Measurements from ENCODE around the gene CTF1.
A peak's percentile ranks its signal among the peaks of the same experiment; 100 is the strongest.
"Not testable (repeated sequence)": the region's sequence is repeated elsewhere in the genome, so short reads cannot be mapped to it uniquely, and the experiment has no call there.

CTF1 gene, protein sequence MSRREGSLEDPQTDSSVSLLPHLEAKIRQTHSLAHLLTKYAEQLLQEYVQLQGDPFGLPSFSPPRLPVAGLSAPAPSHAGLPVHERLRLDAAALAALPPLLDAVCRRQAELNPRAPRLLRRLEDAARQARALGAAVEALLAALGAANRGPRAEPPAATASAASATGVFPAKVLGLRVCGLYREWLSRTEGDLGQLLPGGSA

DNA sequence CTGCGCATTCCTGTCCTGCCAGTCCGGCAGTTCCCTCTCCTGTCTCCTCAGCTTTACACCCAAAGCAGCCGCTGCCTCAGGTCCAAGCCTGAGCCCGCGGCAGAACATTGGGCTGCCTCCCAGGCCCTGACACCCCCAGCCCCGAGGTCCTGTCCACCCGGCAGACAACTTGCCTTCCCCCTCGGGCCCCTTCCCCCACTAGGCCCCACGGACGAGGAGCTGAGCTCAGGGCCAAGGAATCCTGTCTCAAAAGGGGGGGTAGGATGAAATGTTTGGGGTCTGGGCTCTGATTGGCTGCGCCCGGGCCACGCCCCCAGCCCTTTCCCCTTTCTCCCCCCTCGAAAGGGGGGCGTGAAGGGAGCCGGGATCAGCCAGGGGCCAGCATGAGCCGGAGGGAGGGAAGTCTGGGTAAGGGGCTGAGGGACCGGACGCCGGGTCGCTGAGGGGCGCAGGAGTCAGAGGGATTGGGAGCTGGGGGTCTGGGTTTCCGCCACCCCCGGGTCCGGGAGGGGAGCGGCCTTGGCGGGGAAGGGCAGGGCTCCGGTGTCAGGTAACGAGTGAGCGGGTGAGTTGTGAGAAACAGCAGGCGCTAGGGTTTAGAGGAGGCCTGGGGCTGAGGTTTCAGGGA is at the start of gene CTF1:
TSS of gene CTF1 (plus strand) at position 354 of the 628 bp plus-strand sequence. CDS start at position 384, 30 bp downstream.
- DNase-seq (ENCODE audit: low read depth), result no peak

DNA sequence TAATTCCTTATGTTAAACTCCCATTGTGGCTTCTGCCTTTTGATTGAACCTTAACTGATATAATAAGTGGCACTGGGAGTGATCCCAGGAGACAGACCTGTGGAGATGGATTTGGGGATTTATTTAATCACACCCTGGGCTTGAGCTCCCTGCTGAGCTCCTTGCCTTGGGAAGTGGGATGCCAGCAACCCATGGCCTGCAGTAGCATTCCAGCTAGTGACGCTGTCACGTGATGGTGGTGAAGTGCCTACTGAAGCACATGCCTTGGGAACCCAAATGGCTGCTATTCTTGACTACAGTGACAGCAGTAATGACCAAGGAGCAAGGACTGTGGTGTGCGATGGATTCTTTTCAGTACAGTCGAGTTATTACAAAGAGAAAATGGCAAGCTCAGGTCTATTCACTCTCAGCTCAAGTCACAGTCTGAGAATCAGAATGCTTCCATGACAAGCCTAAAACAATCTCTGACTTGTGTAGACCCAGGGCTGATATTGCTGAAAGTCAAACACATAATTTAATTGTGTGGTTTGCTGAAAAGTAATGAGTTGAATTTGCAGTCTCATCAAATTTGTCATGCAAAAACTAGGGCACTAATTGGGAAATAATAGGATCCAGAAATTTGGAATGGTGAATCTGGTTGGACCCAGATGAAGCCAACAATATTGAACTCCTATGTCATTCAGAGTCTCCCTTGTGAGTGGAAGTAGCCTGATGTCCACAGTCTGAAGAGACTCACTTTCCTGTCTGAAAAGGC is 49.6 kb upstream of the CTF1 start:
- DNase-seq (ENCODE audit: low read depth), result no peak

DNA sequence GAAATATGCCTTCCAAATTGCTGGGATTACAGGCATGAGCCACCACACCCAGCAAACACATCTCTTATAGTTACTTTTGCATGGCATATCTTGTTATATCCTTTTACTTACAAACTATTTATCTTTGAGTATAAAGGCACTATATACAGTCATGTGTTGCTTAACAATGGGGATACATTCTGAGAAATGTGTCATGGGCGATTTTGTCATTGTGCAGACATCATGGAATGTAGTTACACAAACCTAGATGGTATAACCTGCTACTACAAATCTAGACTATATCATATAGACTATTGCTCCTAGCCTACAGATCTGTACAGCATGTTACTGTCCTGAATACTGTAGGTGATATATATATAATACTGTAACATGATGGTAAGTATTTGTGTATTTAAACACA is 46.2 kb upstream of the CTF1 start:
- DNase-seq (ENCODE audit: low read depth), result no peak

DNA sequence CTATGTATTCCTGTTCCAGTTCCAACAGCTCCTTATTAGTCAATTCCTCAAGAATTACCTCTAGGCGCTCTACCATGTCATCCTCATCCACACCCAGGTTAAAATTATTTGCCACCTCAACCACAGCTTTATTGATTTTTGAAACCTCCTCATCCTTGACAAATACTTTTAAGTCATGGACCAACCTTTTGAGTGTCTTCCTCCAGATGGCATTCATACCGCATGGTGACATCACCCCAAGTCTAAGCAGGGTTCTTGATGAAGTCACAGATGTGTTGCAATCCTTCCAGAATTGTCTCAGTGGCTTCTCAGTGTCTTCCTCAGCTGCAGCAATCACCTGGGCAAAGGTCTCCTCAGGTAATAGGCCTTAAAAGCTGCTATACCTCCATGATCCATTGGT is 42.7 kb upstream of the CTF1 start:
- no peak for DNase-seq (ENCODE audit: low read depth)

DNA sequence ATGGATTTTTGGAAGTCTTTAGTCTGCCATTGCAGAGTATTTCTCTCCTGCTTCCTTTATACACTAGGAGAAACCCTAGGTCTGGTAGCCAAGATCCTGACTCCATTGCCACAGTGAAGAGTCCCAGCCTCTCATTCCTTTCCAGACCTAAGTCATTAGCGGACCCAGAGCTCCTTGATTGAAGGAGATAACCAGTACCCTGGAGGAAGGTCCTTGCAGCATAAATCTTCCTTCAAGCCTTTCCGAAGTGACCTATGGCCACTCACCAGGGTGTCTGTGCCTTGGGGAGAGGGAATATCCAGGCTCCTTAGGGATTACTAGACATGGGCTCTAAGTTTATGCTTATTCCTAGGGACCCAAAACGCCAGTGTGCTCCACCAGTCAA is 38.3 kb upstream of the CTF1 start:
- DNase-seq (ENCODE audit: low read depth), result no peak

DNA sequence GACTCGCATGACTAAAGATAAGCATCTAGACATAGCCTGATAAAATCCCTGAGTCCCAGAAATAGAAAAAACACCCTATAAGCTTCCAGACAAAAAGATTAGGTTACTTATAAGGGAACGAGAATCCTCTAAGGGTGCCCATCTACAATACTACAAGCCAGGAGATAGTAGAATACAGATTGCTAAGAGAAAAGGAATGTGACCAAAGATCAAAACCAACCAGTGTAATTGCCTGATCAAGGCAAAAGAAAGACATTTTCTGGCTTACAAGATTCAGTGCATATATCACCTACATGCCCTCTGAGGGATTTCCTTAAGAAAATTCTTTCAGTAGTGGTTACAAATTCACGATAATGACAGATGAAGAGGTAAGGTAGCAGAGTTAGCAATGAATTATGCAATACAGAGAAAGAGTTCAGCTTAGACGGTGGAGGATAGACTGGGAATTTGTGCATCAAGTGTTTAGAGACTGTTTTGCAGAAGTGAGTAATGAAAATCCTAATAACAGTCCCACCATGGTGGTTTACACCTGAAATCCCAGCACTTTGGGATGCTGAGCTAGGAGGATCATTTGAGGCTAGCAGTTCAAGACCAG is 37.5 kb upstream of the CTF1 start:
- no peak for DNase-seq (ENCODE audit: low read depth)

DNA sequence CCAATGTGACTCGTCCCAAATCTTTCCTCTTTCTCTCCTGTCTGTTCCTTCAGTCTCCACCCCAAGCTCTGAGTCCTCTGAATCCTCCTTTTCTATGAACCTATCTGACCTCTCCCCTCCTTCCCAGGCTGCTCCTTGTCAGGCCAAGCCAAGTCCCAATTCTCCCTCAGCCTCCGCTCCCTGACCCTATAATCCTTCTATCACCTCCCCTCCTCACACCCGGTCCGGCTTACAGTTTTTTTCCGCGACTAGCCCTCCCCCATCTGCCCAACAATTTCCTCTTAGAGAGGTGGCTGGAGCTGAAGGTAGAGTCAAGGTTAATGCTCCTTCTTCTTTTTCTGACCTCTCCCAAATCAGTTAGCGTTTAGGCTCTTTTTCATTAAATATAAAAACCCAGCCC is 35.7 kb upstream of the CTF1 start:
- DNase-seq (ENCODE audit: low read depth), result not testable (repeated sequence)

DNA sequence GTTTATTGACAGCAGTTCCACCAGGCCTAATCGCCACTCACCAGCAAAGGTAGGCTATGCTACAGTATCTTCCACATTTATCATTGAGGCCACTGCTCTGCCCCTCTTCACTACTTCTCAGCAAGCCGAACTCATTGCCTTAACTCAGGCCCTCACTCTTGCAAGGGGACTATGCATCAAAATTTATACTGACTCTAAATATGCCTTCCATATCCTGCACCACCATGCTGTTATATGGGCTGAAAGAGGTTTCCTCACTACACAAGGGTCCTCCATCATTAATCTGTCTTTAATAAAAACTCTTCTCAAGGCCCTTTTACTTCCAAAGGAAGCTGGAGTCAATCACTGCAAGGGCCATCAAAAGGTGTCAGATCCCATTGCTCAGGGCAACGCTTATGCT is 33.2 kb upstream of the CTF1 start:
- DNase-seq (ENCODE audit: low read depth), result not testable (repeated sequence)

DNA sequence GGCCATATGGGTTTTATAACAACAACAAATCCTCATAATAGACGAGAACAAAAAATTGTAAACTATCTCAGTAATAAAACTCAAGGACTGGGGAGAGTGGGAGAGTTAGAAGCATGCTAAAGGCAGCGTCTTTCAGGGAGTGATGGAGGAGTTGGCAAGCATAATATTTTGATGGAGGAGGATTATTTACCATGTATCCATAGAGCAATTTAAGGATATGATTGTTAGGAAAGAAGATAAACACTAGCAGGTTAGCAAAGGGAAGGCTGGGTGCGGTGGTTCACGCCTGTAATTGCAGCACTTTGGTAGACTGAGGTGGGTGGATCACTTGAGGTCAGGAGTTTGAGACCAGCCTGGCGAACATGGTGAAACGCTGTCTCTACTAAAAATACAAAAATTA is 30.4 kb upstream of the CTF1 start:
- no peak for DNase-seq (ENCODE audit: low read depth)

DNA sequence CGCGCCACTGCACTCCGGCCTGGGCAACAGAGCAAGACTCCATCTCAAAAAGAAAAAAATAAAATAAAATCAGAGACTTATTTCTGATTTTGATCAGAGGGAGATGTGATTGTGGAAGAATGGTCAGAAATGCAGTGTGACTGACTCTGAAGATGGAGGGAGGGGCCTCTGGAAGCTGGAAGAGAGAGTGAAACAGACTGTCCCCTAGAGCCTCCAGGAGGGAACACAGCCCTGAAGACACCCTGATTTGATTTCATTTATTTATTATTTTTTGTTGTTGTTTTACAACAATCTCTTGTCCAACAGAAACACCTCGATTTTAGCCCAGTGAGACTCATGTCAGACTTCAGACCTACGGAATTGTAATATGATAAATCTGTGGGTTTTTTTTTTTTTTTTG is 28.7 kb upstream of the CTF1 start:
- no peak for DNase-seq (ENCODE audit: low read depth)

DNA sequence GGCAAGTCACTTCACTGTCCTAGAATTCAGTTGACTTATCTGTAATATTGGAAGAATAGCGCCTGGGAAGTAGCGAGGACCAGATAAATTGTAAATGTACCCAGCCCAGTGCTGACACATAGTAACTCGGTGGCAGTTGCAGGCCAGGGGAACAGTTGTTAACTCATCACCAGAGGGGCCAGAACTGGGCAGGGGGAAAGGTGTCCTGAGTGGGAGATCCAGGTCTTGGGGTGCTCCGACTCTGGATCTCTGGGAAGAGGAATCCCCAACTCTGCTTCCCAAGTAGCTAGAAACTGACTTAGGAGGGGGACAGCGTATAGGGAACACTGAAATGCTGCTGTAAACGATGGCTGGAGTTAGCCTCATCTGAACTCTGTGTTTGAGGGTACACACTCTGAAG is 25.5 kb upstream of the CTF1 start:
- DNase-seq (ENCODE audit: low read depth), result no peak

DNA sequence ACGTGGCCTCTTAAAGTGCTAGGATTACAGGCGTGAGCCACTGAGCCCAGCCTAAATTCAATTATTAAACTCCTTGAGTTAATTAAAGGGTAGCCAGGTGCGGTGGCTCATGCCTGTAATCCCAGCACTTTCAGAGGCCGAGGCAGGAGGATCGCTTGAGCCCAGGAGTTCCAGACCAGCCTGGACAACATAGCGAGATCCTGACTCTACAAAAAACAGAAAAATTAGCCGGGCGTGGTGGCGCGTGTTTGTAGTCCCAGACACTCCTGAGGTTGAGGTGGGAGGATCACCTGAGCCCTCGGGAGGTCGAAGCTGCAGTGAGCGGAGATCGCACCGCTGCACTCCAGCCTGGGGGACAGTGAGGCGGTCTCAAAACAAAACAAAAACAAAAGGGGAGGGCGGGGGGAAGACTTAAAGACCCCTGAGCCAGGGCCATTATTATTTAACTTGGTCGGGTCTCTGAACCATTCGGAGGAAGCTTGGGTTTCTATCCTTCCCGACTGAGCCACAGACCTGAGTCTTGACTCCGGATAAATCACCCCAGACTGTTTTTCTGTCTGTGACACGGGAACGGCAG is 22.1 kb upstream of the CTF1 start:
- DNase-seq (ENCODE audit: low read depth), result no peak

DNA sequence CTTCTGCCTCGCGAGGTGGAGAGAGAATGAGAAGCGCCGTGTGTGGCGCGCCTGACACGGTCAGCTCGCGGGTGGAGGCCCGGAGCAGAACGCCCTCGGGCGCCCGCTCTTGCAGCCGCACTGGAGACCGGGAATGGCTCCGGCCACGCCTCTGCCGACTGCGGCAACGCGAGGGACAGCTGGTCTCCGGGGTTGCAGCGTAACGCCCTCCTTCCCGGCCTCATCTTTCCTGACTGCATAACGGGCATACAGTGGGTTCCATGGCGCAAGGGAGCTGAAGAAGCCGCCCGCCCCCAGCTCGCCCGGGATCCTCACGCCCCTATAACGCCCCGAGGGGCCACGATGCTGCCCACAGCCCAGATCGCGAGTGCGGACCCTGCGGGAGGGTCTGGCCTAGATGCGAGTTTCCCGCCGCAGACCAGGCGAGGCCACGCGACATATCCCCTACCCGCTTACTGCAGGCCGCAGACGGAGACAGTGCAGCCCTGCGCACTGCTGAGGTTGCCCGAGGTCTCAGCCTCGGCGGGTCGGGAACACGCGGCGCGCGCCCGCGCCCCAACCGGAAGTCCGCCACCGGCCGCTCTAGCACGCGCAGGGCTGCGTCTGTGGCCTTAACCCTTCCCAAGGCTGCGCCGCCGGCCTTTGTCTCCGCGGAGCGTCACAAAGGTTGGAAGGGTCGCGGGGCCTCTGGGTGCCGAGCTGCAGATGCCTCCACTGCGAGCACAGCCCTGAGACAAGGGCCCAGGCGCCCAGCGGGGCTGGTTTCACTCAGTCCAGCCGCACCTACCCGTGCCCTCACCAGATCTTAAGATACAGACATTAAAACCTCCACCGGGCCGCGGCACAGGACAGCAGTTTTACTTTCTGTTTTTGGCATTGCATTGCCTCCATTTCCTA is 21.3 kb upstream of the CTF1 start:
- DNase-seq (ENCODE audit: low read depth), result peak; percentile 84

DNA sequence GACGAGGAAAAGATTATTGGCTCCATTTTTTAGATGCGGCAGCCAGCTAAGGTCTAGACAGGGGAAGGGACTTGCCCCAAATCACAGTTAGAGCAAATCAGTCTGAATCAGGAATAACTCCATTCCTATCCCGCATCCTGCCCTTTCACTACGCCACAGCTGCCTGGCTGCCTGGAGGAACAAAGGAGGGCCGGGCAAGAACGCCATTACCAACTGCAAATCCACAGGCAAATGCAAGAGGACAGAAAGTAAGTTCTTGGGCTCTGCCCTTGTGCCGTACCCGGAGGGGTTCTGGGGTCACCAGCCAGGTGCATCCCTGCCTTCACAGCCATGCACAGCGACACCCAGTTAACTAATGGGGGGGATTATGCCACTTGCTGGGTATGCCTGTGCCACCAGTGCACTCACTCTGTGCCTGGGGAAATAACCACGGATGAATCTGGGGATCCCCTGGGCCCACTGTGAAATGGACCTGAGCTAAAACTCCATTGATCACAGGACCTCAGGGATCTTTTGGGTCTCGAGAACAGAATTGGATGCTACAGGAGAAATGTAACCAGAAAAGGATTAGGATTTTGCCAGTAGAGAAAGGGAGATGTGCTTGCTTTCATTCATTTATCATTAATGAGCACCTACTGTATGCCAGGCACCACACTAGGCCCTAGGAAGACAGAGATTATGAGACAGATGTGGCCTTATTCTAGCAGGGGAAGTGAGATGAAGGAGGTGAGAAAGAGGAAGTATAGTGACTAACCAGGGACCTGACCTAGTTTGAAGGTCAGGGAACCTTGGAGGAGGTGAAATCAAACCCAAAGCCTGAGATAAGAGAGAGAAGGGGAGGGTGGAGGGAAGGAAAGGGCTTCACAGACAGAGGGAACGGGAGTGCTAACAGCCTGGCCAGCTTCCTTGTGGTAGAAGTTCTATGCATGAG is 20.3 kb upstream of the CTF1 start:
- no peak for DNase-seq (ENCODE audit: low read depth)

DNA sequence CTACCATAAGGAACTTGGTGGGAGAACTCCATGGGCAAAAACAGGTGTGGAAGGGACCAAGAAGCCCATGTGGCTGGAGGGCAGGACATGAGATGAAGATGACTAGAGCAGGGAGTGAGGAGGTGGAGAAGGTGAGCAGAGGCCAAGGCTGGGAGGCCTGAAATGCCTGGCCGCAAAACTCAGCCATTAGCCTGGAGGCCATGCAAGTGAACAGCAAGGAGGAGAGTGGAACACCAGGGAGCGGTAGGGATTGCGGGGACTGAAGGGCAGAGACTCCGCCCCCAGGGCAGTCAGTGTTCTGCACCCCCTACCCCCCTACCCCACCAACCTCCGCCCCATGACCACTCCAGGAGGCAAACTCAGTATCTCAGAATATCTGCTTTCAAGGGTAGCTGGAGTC is 19.5 kb upstream of the CTF1 start:
- DNase-seq (ENCODE audit: low read depth), result no peak

DNA sequence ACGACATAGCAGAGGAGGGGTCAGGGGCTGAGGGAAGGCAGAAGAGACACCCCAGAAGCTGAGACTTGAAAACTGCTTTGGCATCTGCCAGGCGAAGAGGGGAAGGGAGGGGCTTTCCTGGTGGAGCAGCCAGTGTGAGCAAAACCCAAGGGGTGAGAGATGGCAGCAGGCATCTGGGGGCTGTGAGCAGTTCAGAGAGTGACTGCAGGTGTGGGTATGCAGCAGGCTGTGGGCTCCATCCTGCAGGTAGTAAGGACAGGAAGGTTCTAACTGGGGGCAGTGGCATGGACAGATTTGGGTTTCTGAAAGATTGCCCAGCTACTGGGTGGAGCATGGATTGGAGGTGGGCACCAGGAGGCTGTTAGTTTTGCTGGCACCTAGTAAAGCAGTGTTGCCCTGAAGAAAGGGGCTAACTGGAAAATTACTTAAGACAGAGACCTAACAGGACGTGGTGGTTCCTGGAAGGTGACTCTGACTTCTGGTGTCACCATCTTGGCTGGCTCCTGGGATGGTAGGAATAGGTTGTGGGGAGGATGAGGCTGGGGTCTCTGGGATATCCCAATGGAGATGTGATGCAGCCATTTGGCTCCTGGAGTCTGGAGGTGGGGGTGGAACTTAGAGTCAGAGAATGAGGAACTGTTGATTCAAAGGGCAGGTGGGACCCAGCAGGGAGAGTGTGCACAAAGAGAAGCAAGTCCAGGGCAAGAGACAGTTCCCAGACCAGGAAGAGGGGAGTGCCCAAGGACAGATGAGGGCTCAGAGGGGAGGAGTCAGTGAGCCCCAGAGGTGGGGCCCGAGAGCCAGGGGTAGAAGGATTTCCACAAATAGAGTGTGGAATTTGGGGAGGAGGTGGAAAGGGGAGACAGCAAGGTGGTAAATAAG is 13.7 kb upstream of the CTF1 start:
- no peak for DNase-seq (ENCODE audit: low read depth)

DNA sequence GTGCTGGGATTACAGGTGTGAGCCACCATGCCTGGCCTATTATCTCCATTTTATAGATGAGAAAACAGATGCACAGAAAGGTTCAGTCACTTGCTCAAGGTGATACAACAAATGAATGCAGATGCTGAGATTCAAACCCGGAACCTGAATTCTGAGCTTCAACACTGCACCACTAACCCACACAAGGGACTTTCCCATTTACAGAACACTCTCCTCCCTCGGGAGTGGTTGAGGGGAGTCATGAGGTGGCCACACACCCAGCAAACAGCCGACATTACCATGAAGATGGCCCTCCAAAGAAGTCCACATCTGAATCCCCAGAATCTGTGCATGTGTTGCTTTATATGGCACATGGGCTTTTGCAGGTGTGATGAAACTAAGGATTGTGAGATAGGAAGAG is 11.7 kb upstream of the CTF1 start:
- DNase-seq (ENCODE audit: low read depth), result no peak

DNA sequence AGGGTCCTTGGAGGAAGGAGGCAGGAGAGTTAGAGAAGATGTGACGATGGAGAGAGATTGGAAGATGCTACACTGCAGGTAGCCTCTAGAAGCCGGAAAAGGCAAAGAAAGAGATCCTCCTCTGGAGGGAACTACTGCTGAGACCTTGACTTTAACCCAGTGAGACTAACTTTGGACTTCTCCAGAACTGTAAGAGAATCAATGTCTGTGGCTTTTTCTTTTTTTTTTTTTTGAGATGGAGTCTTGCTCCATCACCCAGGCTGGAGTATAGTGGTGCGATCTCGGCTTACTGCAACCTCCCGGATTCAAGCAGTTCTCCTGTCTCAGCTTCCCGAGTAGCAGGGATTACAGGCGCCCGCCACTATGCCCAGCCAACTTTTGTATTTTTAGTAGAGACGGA is 11.2 kb upstream of the CTF1 start:
- no peak for DNase-seq (ENCODE audit: low read depth)

DNA sequence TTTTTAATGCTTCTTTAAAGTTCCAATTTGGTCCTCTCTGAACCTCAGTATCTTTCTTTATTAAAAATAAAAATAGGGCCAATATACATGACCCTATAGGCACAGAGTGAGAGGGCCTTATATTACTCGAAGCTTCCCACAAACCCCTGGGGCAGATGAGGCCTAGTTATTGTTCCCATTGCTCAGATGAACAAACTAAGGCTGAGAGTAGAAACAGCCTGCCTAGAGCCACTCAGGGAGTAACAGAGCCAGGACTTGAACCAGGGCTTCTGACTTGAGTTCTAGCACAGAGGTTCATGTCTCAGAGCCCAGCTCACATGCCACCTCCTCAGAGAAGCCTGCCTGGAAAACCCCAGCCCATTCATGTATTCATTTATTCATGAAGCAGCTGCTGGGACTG is 10.3 kb upstream of the CTF1 start:
- DNase-seq (ENCODE audit: low read depth), result no peak

DNA sequence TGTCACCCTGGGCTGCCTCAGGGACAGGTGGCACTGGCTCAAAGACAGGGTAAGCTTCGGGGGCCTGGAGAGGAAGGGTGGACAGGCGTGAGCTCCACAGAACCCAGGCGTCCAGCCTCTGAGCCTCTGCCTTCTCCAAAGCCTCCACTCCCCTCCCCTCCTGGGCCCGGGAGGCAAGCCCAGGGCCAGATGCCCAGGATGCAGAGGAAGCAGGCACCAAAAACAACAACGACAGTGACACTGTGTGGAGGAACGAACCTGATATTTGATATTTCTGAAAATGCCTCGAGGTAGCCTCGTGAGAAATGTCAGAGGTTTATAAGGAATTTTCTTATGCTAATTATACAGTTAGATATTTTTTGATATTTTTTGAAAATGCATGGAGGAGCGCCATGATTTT is 8.5 kb upstream of the CTF1 start:
- no peak for DNase-seq (ENCODE audit: low read depth)
